ENCODE measurements around the gene PRDM16.

Gene PRDM16

DNA sequence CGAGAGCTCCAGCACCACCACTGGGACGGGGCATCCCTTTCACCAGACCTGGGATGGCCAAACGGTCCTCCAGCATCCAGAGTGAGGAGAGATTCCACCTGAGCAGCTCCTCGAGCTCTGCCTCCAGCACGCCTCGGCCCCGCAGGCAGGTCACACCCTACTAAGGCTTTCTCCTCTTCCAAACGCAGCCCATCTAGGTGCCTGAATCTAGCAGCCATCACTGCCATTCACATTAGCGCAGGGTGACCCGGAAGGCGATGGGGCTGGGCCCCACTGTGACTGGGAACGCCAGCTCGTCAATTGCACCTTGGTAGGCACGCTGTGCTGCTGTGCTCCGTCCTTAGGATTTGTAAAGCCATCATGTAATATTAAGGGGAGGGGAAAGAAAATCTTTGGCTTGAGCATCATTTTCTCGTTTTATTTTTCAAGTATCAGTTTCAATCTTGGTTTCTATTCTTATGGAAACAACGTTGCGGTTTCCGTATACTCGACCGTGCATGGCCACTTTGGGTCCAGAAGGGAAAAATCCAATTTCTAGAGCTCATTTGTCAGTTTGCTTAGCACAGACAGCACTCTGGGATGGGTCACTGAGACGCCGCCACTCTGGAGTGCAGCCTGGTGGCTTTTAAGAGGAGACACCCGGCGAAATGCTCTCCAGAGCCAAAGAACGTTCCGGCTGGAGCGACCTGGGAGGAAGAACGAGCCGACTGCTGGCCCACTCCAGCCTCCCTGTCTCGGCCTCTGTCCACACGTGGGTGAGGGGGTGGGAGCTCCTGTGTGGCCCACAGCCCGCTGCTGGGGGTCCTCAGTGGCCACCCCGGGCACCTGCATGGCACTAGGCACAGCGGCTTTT is 173.6 kb downstream of the PRDM16 start:
- Histone ChIP-seq H3K79me2 (ENCODE audit: low read length) (no peaks in the 10 kb centered on the region), H3K4me2 (ENCODE audit: low read depth, low read length) (peak overlapping the region; percentile 37; the same call in 1 of the 2 replicates), H3K9ac (ENCODE audit: low read length) (no peak overlapping the region), H3K4me1 (ENCODE audit: low read length) (peaks cover 9% of the 10 kb centered on the region), H3F3A (ENCODE audit: insufficient read depth, low read length) (no peaks in the 10 kb centered on the region), H4K20me1 (ENCODE audit: insufficient read depth, low read length) (no peaks in the 10 kb centered on the region), H2AFZ (ENCODE audit: low read length) (no peak overlapping the region), H3K27me3 (replicated peaks; ENCODE audit: insufficient read depth, low read length) (peaks cover 98% of the 10 kb centered on the region), H3K9me2 (replicated peaks; ENCODE audit: insufficient read depth, low read length) (no peaks in the 10 kb centered on the region), H3K4me3 (ENCODE audit: low read length) (no peak overlapping the region), H3K36me3 (replicated peaks; ENCODE audit: insufficient read depth, low read length) (no peaks in the 10 kb centered on the region), H3K27ac (ENCODE audit: low read length) (no peak overlapping the region), H3K9me3 (replicated peaks; ENCODE audit: insufficient read depth, low read length) (no peaks in the 10 kb centered on the region)
- no peak for DNase-seq
- TF ChIP-seq EZH2 (optimal IDR thresholded peaks at IDR 0.05; ENCODE audit: low read depth, low read length): no peak
- TF ChIP-seq, protein P1, sequence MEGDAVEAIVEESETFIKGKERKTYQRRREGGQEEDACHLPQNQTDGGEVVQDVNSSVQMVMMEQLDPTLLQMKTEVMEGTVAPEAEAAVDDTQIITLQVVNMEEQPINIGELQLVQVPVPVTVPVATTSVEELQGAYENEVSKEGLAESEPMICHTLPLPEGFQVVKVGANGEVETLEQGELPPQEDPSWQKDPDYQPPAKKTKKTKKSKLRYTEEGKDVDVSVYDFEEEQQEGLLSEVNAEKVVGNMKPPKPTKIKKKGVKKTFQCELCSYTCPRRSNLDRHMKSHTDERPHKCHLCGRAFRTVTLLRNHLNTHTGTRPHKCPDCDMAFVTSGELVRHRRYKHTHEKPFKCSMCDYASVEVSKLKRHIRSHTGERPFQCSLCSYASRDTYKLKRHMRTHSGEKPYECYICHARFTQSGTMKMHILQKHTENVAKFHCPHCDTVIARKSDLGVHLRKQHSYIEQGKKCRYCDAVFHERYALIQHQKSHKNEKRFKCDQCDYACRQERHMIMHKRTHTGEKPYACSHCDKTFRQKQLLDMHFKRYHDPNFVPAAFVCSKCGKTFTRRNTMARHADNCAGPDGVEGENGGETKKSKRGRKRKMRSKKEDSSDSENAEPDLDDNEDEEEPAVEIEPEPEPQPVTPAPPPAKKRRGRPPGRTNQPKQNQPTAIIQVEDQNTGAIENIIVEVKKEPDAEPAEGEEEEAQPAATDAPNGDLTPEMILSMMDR (IDR thresholded peaks at IDR 0.05; ENCODE audit: low read length): no peak
- no peak for TF ChIP-seq EZH2phosphoT487 (IDR thresholded peaks at IDR 0.05; ENCODE audit: low read length)

DNA sequence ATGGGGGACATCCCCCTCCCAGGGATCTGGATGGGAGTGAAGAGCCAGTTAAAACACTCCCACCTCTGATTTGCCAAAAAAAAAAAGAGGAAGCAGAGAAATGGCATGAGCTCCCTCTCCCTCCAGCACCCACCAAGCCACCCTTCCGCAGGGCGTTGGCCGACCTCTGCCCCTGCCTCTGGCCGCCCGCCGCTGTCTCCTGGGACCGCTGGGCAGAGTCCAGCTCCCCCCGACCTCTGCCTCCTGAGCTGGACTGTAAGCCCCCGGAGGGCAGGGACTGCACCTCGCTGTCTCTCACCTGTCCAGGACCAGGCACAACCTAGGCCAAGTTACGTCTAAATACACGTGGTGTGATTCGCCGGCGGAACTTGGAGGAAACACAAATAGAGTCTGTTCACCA is 174.3 kb downstream of the PRDM16 start:
- Histone ChIP-seq H3K79me2 (ENCODE audit: low read length) (no peaks in the 10 kb centered on the region), H3K9me3 (replicated peaks; ENCODE audit: insufficient read depth, low read length) (no peaks in the 10 kb centered on the region), H3K27ac (ENCODE audit: low read length) (no peak overlapping the region), H3K4me1 (ENCODE audit: low read length) (peaks cover 9% of the 10 kb centered on the region), H3K4me2 (ENCODE audit: low read depth, low read length) (no peak overlapping the region), H3K27me3 (replicated peaks; ENCODE audit: insufficient read depth, low read length) (peaks cover 98% of the 10 kb centered on the region), H3K9ac (ENCODE audit: low read length) (no peak overlapping the region), H3K36me3 (replicated peaks; ENCODE audit: insufficient read depth, low read length) (no peaks in the 10 kb centered on the region), H4K20me1 (ENCODE audit: insufficient read depth, low read length) (no peaks in the 10 kb centered on the region), H2AFZ (ENCODE audit: low read length) (no peak overlapping the region), H3K4me3 (ENCODE audit: low read length) (no peak overlapping the region), H3K9me2 (replicated peaks; ENCODE audit: insufficient read depth, low read length) (no peaks in the 10 kb centered on the region), H3F3A (ENCODE audit: insufficient read depth, low read length) (no peaks in the 10 kb centered on the region)
- TF ChIP-seq, protein P1 (IDR thresholded peaks at IDR 0.05; ENCODE audit: low read length): no peak
- no peak for TF ChIP-seq EZH2 (optimal IDR thresholded peaks at IDR 0.05; ENCODE audit: low read depth, low read length)
- TF ChIP-seq EZH2phosphoT487 (IDR thresholded peaks at IDR 0.05; ENCODE audit: low read length): no peak
- no peak for DNase-seq

DNA sequence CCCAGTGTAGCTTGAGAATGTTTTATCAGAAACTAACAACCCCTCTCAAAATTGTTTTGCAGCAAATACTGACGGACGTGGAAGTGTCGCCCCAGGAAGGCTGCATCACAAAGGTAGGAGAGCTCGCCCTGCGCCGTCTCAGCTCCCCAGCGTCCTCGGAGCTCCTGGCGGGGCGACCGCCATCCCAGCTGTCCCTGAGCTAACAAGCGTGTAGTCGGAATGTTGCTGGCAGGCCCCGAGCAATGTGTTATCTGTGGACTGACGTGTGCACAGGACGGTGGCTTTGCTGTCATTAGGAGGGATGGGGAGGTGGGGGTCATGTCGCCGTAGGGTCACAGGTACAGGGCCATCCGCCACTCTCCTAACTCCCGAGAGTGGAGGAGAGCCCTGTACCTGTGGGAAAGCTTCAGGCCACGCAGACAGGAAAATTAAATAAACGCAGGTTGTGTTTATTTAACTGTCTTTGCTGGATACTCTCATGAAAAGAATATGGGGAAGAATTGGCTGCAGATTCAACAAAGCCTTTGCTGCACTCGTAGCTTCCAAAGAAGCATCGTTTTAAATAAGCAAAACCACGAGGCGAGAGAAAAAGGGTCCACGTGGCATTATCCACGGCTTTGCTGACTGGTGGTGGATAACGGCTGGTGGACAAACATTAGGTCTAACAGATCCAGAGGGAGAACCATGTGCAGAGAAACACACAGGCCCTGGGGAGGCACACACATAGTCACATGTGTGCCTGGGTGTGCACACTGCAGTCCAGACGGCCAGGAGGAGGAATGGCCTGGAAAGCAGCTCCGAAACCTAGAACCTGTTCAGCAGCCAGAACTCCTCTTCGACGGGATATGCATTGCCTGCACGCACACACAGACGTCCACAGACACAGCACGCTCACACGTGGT is 175.3 kb downstream of the PRDM16 start:
- peaks cover 98% of the 10 kb centered on the region for H3K27me3 ChIP-seq (replicated peaks; ENCODE audit: insufficient read depth, low read length)
- no peak overlapping the region for H2AFZ ChIP-seq (ENCODE audit: low read length)
- no peak overlapping the region for H3K9ac ChIP-seq (ENCODE audit: low read length)
- H3K36me3 ChIP-seq (replicated peaks; ENCODE audit: insufficient read depth, low read length): no peaks in the 10 kb centered on the region
- H3K79me2 ChIP-seq (ENCODE audit: low read length): no peaks in the 10 kb centered on the region
- H3K4me3 ChIP-seq (ENCODE audit: low read length): no peak overlapping the region
- no peak overlapping the region for H3K4me2 ChIP-seq (ENCODE audit: low read depth, low read length)
- H4K20me1 ChIP-seq (ENCODE audit: insufficient read depth, low read length): no peaks in the 10 kb centered on the region
- no peaks in the 10 kb centered on the region for H3K9me3 ChIP-seq (replicated peaks; ENCODE audit: insufficient read depth, low read length)
- TF ChIP-seq EZH2phosphoT487 (IDR thresholded peaks at IDR 0.05; ENCODE audit: low read length) (no peak), EZH2 (optimal IDR thresholded peaks at IDR 0.05; ENCODE audit: low read depth, low read length) (no peak)
- TF ChIP-seq, protein P1 (IDR thresholded peaks at IDR 0.05; ENCODE audit: low read length): no peak
- H3K9me2 ChIP-seq (replicated peaks; ENCODE audit: insufficient read depth, low read length): no peaks in the 10 kb centered on the region
- H3K4me1 ChIP-seq (ENCODE audit: low read length): peaks cover 9% of the 10 kb centered on the region
- no peaks in the 10 kb centered on the region for H3F3A ChIP-seq (ENCODE audit: insufficient read depth, low read length)
- no peak overlapping the region for H3K27ac ChIP-seq (ENCODE audit: low read length)
- DNase-seq: no peak
